ENCODE measurements around the gene BBS7. TPM values are rescaled to one million over a fixed set of nuclear protein-coding genes. Genes with fewer than 3 reads are reported as not detected.

BBS7 gene
- total and polyA plus RNA-seq, 2 experiments from 2014 or later: 9.5 to 11.9 TPM

- TF ChIP-seq EZH2 (IDR thresholded peaks at IDR 0.05; ENCODE audit: borderline replicate concordance): no peak
- TF ChIP-seq CTCF (IDR thresholded peaks at IDR 0.05; ENCODE audit: poor library complexity): peak; percentile 84
- Histone ChIP-seq H3K9me3 (ENCODE audit: low read depth) (no peaks in the 10 kb centered on the region), H3K79me2 (no peaks in the 10 kb centered on the region), H3K4me2 (no peak overlapping the region), H2AFZ (no peak overlapping the region), H3K4me1 (ENCODE audit: insufficient read depth) (no peaks in the 10 kb centered on the region), H4K20me1 (ENCODE audit: insufficient read depth, poor library complexity, severe bottlenecking) (no peaks in the 10 kb centered on the region), H3K27ac (no peak overlapping the region), H3K27me3 (no peaks in the 10 kb centered on the region), H3K9me2 (replicated peaks; ENCODE audit: insufficient read depth) (no peaks in the 10 kb centered on the region), H3K36me3 (replicated peaks; ENCODE audit: insufficient read depth, low read depth) (no peaks in the 10 kb centered on the region), H3K4me3 (no peak overlapping the region)
- WGBS (ENCODE audit: low lambda C conversion rate, missing lambda C conversion rate): 65% methylated on average over 4 of the region's 4 CpGs
- peak; percentile 80 for DNase-seq (ENCODE audit: low spot score)
Measured at GRCh38 chr4:121900132-121900983, 30.1 kb upstream of the BBS7 start.

GRCh38 chr4:121898150-121898549 is 27.9 kb upstream of the BBS7 start:
- H3K79me2 ChIP-seq: no peaks in the 10 kb centered on the region
- H3K9me2 ChIP-seq (replicated peaks; ENCODE audit: insufficient read depth): no peaks in the 10 kb centered on the region
- H3K36me3 ChIP-seq (replicated peaks; ENCODE audit: insufficient read depth, low read depth): no peaks in the 10 kb centered on the region
- TF ChIP-seq EZH2phosphoT487 (IDR thresholded peaks at IDR 0.05; ENCODE audit: low read depth, severe bottlenecking, unreplicated experiment) (no peak), CTCF (IDR thresholded peaks at IDR 0.05; ENCODE audit: poor library complexity) (no peak), EZH2 (IDR thresholded peaks at IDR 0.05; ENCODE audit: borderline replicate concordance) (no peak)
- no peak for DNase-seq (ENCODE audit: low spot score)
- H3K9me3 ChIP-seq (ENCODE audit: low read depth): no peaks in the 10 kb centered on the region
- no peak overlapping the region for H3K4me3 ChIP-seq
- no peak overlapping the region for H3K4me2 ChIP-seq
- no peaks in the 10 kb centered on the region for H3K4me1 ChIP-seq (ENCODE audit: insufficient read depth)
- H2AFZ ChIP-seq: no peak overlapping the region
- WGBS (ENCODE audit: low lambda C conversion rate, missing lambda C conversion rate): 46% methylated on average over 6 of the region's 6 CpGs
- H3K27ac ChIP-seq: no peak overlapping the region
- H4K20me1 ChIP-seq (ENCODE audit: insufficient read depth, poor library complexity, severe bottlenecking): no peaks in the 10 kb centered on the region
- H3K27me3 ChIP-seq: no peaks in the 10 kb centered on the region

GRCh38 chr4:121888134-121888533 is 17.9 kb upstream of the BBS7 start:
- 100% methylated on average over 1 of the region's 1 CpG for WGBS (ENCODE audit: low lambda C conversion rate, missing lambda C conversion rate)
- Histone ChIP-seq H3K9me3 (ENCODE audit: low read depth) (no peaks in the 10 kb centered on the region), H3K9me2 (replicated peaks; ENCODE audit: insufficient read depth) (no peaks in the 10 kb centered on the region), H3K27ac (no peak overlapping the region), H3K4me1 (ENCODE audit: insufficient read depth) (no peaks in the 10 kb centered on the region), H2AFZ (no peak overlapping the region), H3K36me3 (replicated peaks; ENCODE audit: insufficient read depth, low read depth) (no peaks in the 10 kb centered on the region), H3K4me3 (no peak overlapping the region), H4K20me1 (ENCODE audit: insufficient read depth, poor library complexity, severe bottlenecking) (no peaks in the 10 kb centered on the region), H3K4me2 (no peak overlapping the region), H3K27me3 (peaks cover 3% of the 10 kb centered on the region), H3K79me2 (no peaks in the 10 kb centered on the region)
- DNase-seq (ENCODE audit: low spot score): no peak
- TF ChIP-seq EZH2 (IDR thresholded peaks at IDR 0.05; ENCODE audit: borderline replicate concordance) (no peak), EZH2phosphoT487 (IDR thresholded peaks at IDR 0.05; ENCODE audit: low read depth, severe bottlenecking, unreplicated experiment) (no peak), CTCF (IDR thresholded peaks at IDR 0.05; ENCODE audit: poor library complexity) (no peak)

Measured in hepatocyte (in vitro differentiated cells).